ENCODE measurements around the gene ORC1.

DNA sequence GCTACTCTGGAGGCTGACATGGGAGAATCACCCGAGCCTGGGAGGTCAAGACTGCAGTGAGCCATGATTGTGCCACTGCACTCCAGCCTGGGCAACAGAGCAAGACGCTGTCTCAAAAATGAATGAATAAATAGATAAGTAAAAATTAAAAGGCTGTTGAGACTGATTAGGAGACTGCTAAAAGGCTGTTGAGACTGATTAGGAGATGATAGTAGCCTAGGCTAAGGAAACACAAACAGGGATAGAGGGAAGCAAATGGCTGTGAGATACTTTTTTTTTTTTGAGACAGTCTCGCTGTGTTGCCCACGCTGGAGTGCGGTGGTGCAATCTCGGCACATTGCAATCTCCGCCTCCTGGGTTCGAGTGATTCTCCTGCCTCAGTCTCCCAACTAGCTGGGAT is 28.6 kb upstream of the ORC1 start:
- TF ChIP-seq, protein P1, sequence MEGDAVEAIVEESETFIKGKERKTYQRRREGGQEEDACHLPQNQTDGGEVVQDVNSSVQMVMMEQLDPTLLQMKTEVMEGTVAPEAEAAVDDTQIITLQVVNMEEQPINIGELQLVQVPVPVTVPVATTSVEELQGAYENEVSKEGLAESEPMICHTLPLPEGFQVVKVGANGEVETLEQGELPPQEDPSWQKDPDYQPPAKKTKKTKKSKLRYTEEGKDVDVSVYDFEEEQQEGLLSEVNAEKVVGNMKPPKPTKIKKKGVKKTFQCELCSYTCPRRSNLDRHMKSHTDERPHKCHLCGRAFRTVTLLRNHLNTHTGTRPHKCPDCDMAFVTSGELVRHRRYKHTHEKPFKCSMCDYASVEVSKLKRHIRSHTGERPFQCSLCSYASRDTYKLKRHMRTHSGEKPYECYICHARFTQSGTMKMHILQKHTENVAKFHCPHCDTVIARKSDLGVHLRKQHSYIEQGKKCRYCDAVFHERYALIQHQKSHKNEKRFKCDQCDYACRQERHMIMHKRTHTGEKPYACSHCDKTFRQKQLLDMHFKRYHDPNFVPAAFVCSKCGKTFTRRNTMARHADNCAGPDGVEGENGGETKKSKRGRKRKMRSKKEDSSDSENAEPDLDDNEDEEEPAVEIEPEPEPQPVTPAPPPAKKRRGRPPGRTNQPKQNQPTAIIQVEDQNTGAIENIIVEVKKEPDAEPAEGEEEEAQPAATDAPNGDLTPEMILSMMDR (IDR thresholded peaks at IDR 0.05): no peak
- TF ChIP-seq ZFX (IDR thresholded peaks at IDR 0.05; ENCODE audit: borderline replicate concordance): no peak
